DOHH2 (cell line): ENCODE results near the gene PSG11.
"Not testable (repeated sequence)": the region's sequence is repeated elsewhere in the genome, so short reads cannot be mapped to it uniquely, and the experiment has no call there.

ENCODE experiments used
- H3F3A ChIP-seq: fragments of 200-600 bp; sonication (generic), shearing (Covaris generic); 2 replicates; pipeline ENCODE4 v1.6.0; 2016; ENCODE audit warnings: antibody characterized with exemption, mild to moderate bottlenecking; ENCODE audit not compliant: control insufficient read depth, insufficient read depth
- H3K27ac ChIP-seq: fragments of 200-600 bp; sonication (generic); 2 replicates; pipeline ENCODE4 v1.5.1; 2014; ENCODE audit warnings: low read depth, mild to moderate bottlenecking, low read length, moderate library complexity
- H3K27me3 ChIP-seq: fragments of 200-600 bp; sonication (generic); 2 replicates; pipeline ENCODE4 v1.6.1; 2014; ENCODE audit warnings: mild to moderate bottlenecking, low read length, mixed read lengths; ENCODE audit not compliant: control insufficient read depth
- H3K36me3 ChIP-seq: fragments of 200-600 bp; sonication (generic); 2 replicates; pipeline ENCODE4 v1.6.1; 2014; ENCODE audit warnings: mild to moderate bottlenecking, low read length, moderate library complexity, mixed read lengths; ENCODE audit not compliant: control insufficient read depth
- H3K4me1 ChIP-seq: fragments of 200-600 bp; sonication (generic); 2 replicates; pipeline ENCODE4 v1.6.1; 2014; ENCODE audit warnings: mild to moderate bottlenecking, low read length, mixed read lengths; ENCODE audit not compliant: control insufficient read depth
- H3K4me2 ChIP-seq: fragments of 200-600 bp; sonication (generic); 2 replicates; pipeline ENCODE4 v1.6.0; 2014; ENCODE audit warnings: mild to moderate bottlenecking, low read length, moderate library complexity
- H3K4me3 ChIP-seq: fragments of 200-600 bp; sonication (generic); 2 replicates; pipeline ENCODE4 v1.5.1; 2014; ENCODE audit warnings: mild to moderate bottlenecking, low read length, mixed read lengths
- H3K79me2 ChIP-seq: fragments of 200-600 bp; sonication (generic); 2 replicates; pipeline ENCODE4 v1.6.1; 2014; ENCODE audit warnings: mild to moderate bottlenecking, low read length, mixed read lengths; ENCODE audit not compliant: control insufficient read depth
- H3K9me2 ChIP-seq: fragments of 200-600 bp; sonication (generic); replicated peaks from 2 replicates; pipeline ENCODE4 v1.6.1; 2014; ENCODE audit warnings: mild to moderate bottlenecking, low read length, mixed read lengths; ENCODE audit not compliant: control insufficient read depth
- H3K9me3 ChIP-seq: fragments of 200-600 bp; sonication (generic); 2 replicates; pipeline ENCODE4 v1.6.1; 2014; ENCODE audit warnings: antibody characterized with exemption, low read length, mixed read lengths; ENCODE audit not compliant: control insufficient read depth, insufficient read depth
- H4K20me1 ChIP-seq: fragments of 200-600 bp; sonication (generic); 2 replicates; pipeline ENCODE4 v1.6.0; 2014; ENCODE audit warnings: low read depth, mild to moderate bottlenecking, antibody characterized with exemption, low read length, moderate library complexity; ENCODE audit not compliant: control insufficient read depth, insufficient read depth
- CTCF ChIP-seq: fragments of 200-600 bp; sonication (generic); IDR thresholded peaks from one replicate; pipeline ENCODE4 v1.5.1; 2014; ENCODE audit warnings: antibody characterized with exemption, mild to moderate bottlenecking, low read depth, low read length; ENCODE audit not compliant: poor library complexity, severe bottlenecking
- EZH2phosphoT487 ChIP-seq: fragments of 200-600 bp; sonication (generic); IDR thresholded peaks from 2 replicates; pipeline ENCODE4 v1.6.1; 2017; ENCODE audit warnings: borderline replicate concordance, mild to moderate bottlenecking, antibody characterized with exemption, low read length, moderate library complexity, mixed read lengths

The PSG11 gene

GRCh38 chr19:43043492-43044180 is 17.4 kb upstream of the PSG11 start:
- H3K4me3 ChIP-seq, H3F3A ChIP-seq, H3K36me3 ChIP-seq, H3K4me2 ChIP-seq, H3K27me3 ChIP-seq, H3K4me1 ChIP-seq, H4K20me1 ChIP-seq, H3K27ac ChIP-seq, H3K79me2 ChIP-seq, H3K9me3 ChIP-seq, H3K9me2 ChIP-seq: not testable (repeated sequence)

- not testable (repeated sequence) for H3K27ac ChIP-seq, H3K9me3 ChIP-seq
These were observed 5.4 kb upstream of the PSG11 start for GRCh38 chr19:43031645-43032044.

DNA sequence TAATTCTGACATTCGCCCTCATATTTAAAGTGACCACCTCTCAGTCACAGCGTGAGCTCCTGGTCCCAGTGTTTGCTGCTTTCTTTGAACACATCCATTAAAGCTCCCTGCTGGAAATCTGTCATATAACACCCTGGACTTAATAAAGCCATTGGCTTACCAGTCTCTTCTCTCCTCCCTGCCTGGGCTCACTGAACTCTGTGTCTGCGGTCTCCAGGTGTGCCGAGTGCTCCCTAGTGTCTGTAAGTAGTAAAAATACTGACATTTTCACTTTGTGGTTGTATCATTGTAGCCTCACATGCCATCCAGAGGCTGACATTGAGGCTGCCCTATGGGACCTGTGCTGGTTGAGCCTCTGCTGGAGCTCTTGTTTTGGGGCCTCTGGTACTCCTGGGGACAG is 2.6 kb upstream of the PSG11 start:
- Histone ChIP-seq H3F3A (no peaks in the 10 kb centered on the region), H3K4me1 (no peaks in the 10 kb centered on the region), H3K36me3 (no peaks in the 10 kb centered on the region), H3K9me2 (no peaks in the 10 kb centered on the region), H4K20me1 (no peaks in the 10 kb centered on the region), H3K4me3 (no peak overlapping the region), H3K27me3 (no peaks in the 10 kb centered on the region), H3K79me2 (no peaks in the 10 kb centered on the region), H3K27ac (no peak overlapping the region), H3K9me3 (no peaks in the 10 kb centered on the region), H3K4me2 (no peak overlapping the region)
- TF ChIP-seq CTCF: no peak
- TF ChIP-seq EZH2phosphoT487: no peak

More at GRCh38 chr19:43031645-43032044, 5.4 kb upstream of the PSG11 start:
- not testable (repeated sequence) for H3K79me2 ChIP-seq, H3K4me3 ChIP-seq, H3F3A ChIP-seq, H4K20me1 ChIP-seq, H3K9me2 ChIP-seq, H3K36me3 ChIP-seq, H3K4me2 ChIP-seq, H3K27me3 ChIP-seq, H3K4me1 ChIP-seq

GRCh38 chr19:43027985-43028384 is 1.7 kb upstream of the PSG11 start:
- H3K4me2 ChIP-seq, H3K27me3 ChIP-seq, H4K20me1 ChIP-seq, H3K79me2 ChIP-seq, H3K4me3 ChIP-seq, H3K9me3 ChIP-seq, H3F3A ChIP-seq, H3K36me3 ChIP-seq, H3K4me1 ChIP-seq, H3K27ac ChIP-seq, H3K9me2 ChIP-seq: not testable (repeated sequence)
- TF ChIP-seq CTCF: peak; percentile 64

- H3K36me3 ChIP-seq, H3K4me2 ChIP-seq, H4K20me1 ChIP-seq, H3K4me3 ChIP-seq, H3F3A ChIP-seq, H3K9me3 ChIP-seq, H3K4me1 ChIP-seq, H3K79me2 ChIP-seq, H3K27ac ChIP-seq, H3K9me2 ChIP-seq, H3K27me3 ChIP-seq: not testable (repeated sequence)
These were observed 792 bp upstream of the PSG11 start for GRCh38 chr19:43027061-43027460.

DNA sequence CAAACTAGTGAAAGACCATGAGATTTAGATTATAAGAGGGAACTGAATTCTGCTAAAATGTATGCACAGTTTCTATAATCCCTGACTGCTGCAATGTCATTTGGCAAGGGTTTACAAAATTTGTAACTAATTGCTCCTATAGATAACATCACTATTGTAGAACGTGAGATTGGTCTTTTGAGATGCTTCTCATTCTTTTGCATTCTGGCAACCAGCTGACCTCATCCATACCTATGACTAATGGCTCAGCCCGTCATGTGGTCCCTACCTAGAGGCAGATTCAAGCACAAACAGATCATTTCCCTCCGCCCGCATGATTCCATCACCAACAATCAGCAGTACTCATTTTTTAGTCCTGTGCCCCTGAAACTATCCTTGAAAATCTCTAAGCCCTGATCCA is 4.2 kb downstream of the PSG11 start:
- not testable (repeated sequence) for H3K4me3 ChIP-seq, H4K20me1 ChIP-seq, H3K27ac ChIP-seq, H3K36me3 ChIP-seq, H3K9me3 ChIP-seq, H3K27me3 ChIP-seq, H3K79me2 ChIP-seq, H3K9me2 ChIP-seq, H3K4me2 ChIP-seq, H3K4me1 ChIP-seq, H3F3A ChIP-seq

- H3K27ac ChIP-seq, H3K27me3 ChIP-seq, H3K4me3 ChIP-seq, H4K20me1 ChIP-seq, H3K36me3 ChIP-seq, H3F3A ChIP-seq, H3K79me2 ChIP-seq, H3K4me1 ChIP-seq, H3K4me2 ChIP-seq, H3K9me3 ChIP-seq, H3K9me2 ChIP-seq: not testable (repeated sequence)
These were observed 4.6 kb downstream of the PSG11 start for GRCh38 chr19:43021629-43022028.
